ENCODE results near the gene ZSCAN25.
"Not testable (repeated sequence)": the region's sequence is repeated elsewhere in the genome, so short reads cannot be mapped to it uniquely, and the experiment has no call there.

Gene ZSCAN25

GRCh38 chr7:99645590-99645989 lies 28.8 kb downstream of the ZSCAN25 start:
- DNase-seq (ENCODE audit: low read depth) = no peak

- no peak for DNase-seq (ENCODE audit: low read depth)
Measured at GRCh38 chr7:99648843-99649242, 32.1 kb downstream of the ZSCAN25 start.

GRCh38 chr7:99651290-99651689 lies 34.5 kb downstream of the ZSCAN25 start:
- DNase-seq (ENCODE audit: low read depth) = no peak

GRCh38 chr7:99652671-99653070 lies 35.9 kb downstream of the ZSCAN25 start:
- no peak for DNase-seq (ENCODE audit: low read depth)

GRCh38 chr7:99653269-99653668 lies 36.5 kb downstream of the ZSCAN25 start:
- DNase-seq (ENCODE audit: low read depth) = not testable (repeated sequence)

- DNase-seq (ENCODE audit: low read depth) = no peak
Measured at GRCh38 chr7:99653754-99654153, 37.0 kb downstream of the ZSCAN25 start.

GRCh38 chr7:99654626-99655025 lies 37.9 kb downstream of the ZSCAN25 start:
- not testable (repeated sequence) for DNase-seq (ENCODE audit: low read depth)

GRCh38 chr7:99657879-99658278 lies 41.1 kb downstream of the ZSCAN25 start:
- not testable (repeated sequence) for DNase-seq (ENCODE audit: low read depth)

- DNase-seq (ENCODE audit: low read depth) = no peak
Measured at GRCh38 chr7:99665312-99666012, 48.7 kb downstream of the ZSCAN25 start.

- DNase-seq (ENCODE audit: low read depth) = no peak
Measured at GRCh38 chr7:99666013-99666395, 49.3 kb downstream of the ZSCAN25 start.

GRCh38 chr7:99667179-99667578 lies 50.4 kb downstream of the ZSCAN25 start:
- DNase-seq (ENCODE audit: low read depth) = no peak

GRCh38 chr7:99668541-99668940 lies 51.8 kb downstream of the ZSCAN25 start:
- DNase-seq (ENCODE audit: low read depth) = no peak

- DNase-seq (ENCODE audit: low read depth) = no peak
Measured at GRCh38 chr7:99669782-99670181, 53.0 kb downstream of the ZSCAN25 start.

- no peak for DNase-seq (ENCODE audit: low read depth)
Measured at GRCh38 chr7:99672573-99672972, 55.8 kb downstream of the ZSCAN25 start.

GRCh38 chr7:99674995-99675742 lies 58.4 kb downstream of the ZSCAN25 start:
- DNase-seq (ENCODE audit: low read depth) = no peak

GRCh38 chr7:99677013-99677647 lies 60.4 kb downstream of the ZSCAN25 start:
- DNase-seq (ENCODE audit: low read depth) = no peak

- DNase-seq (ENCODE audit: low read depth) = no peak
Measured at GRCh38 chr7:99677648-99678045, 60.9 kb downstream of the ZSCAN25 start.

GRCh38 chr7:99679032-99679399 lies 62.3 kb downstream of the ZSCAN25 start:
- no peak for DNase-seq (ENCODE audit: low read depth)

GRCh38 chr7:99679400-99680191 lies 62.9 kb downstream of the ZSCAN25 start, which contains the start of gene CYP3A5:
TSS of gene CYP3A5 (minus strand) at chr7:99679996. CDS start at chr7:99679896, 100 bp downstream.
- no peak for DNase-seq (ENCODE audit: low read depth)

All from activated T-cell treated with anti-CD3 and anti-CD28 coated beads for 24 hours (primary cell).